ENCODE results near the gene ACVR1B.

ACVR1B gene

GRCh38 chr12:52022841-52023181 is 71.3 kb downstream of the ACVR1B start:
- H3K27me3 ChIP-seq (replicated peaks; ENCODE audit: control insufficient read depth, insufficient read depth, low read length), result no peaks in the 10 kb centered on the region; the same call in 1 of the 2 replicates
- peak overlapping the region; percentile 58 for H3K4me3 ChIP-seq (replicated peaks; ENCODE audit: low read depth, low read length)
- H3K36me3 ChIP-seq (ENCODE audit: control insufficient read depth, insufficient read depth, low read length), result no peaks in the 10 kb centered on the region
- no peak for DNase-seq (ENCODE audit: extremely low read depth, insufficient read length)
- no peak for TF ChIP-seq CTCF (IDR thresholded peaks at IDR 0.05; ENCODE audit: insufficient read depth, low read length, poor library complexity, severe bottlenecking)

GRCh38 chr12:52023182-52023975 is 71.9 kb downstream of the ACVR1B start:
- no peaks in the 10 kb centered on the region; the same call in 1 of the 2 replicates for H3K27me3 ChIP-seq (replicated peaks; ENCODE audit: control insufficient read depth, insufficient read depth, low read length)
- H3K4me3 ChIP-seq (replicated peaks; ENCODE audit: low read depth, low read length), result peak overlapping the region; percentile 58
- TF ChIP-seq CTCF (IDR thresholded peaks at IDR 0.05; ENCODE audit: insufficient read depth, low read length, poor library complexity, severe bottlenecking), result peak; percentile 92
- H3K36me3 ChIP-seq (ENCODE audit: control insufficient read depth, insufficient read depth, low read length), result no peaks in the 10 kb centered on the region
- DNase-seq (ENCODE audit: extremely low read depth, insufficient read length), result peak; percentile 82

GRCh38 chr12:52023976-52024688 is 72.6 kb downstream of the ACVR1B start:
- DNase-seq (ENCODE audit: extremely low read depth, insufficient read length), result no peak
- TF ChIP-seq CTCF (IDR thresholded peaks at IDR 0.05; ENCODE audit: insufficient read depth, low read length, poor library complexity, severe bottlenecking), result no peak
- no peak overlapping the region for H3K4me3 ChIP-seq (replicated peaks; ENCODE audit: low read depth, low read length)

GRCh38 chr12:52024845-52025230 is 73.3 kb downstream of the ACVR1B start:
- TF ChIP-seq CTCF (IDR thresholded peaks at IDR 0.05; ENCODE audit: insufficient read depth, low read length, poor library complexity, severe bottlenecking), result no peak
- no peaks in the 10 kb centered on the region; the same call in 1 of the 2 replicates for H3K27me3 ChIP-seq (replicated peaks; ENCODE audit: control insufficient read depth, insufficient read depth, low read length)
- H3K4me3 ChIP-seq (replicated peaks; ENCODE audit: low read depth, low read length), result no peak overlapping the region
- no peak for DNase-seq (ENCODE audit: extremely low read depth, insufficient read length)
- H3K36me3 ChIP-seq (ENCODE audit: control insufficient read depth, insufficient read depth, low read length), result no peaks in the 10 kb centered on the region

More at GRCh38 chr12:52023976-52024688, 72.6 kb downstream of the ACVR1B start:
- Histone ChIP-seq H3K27me3 (replicated peaks; ENCODE audit: control insufficient read depth, insufficient read depth, low read length) (no peaks in the 10 kb centered on the region; the same call in 1 of the 2 replicates), H3K36me3 (ENCODE audit: control insufficient read depth, insufficient read depth, low read length) (no peaks in the 10 kb centered on the region)

GRCh38 chr12:52026263-52026662 is 74.8 kb downstream of the ACVR1B start:
- no peak for DNase-seq (ENCODE audit: extremely low read depth, insufficient read length)
- Histone ChIP-seq H3K4me3 (replicated peaks; ENCODE audit: low read depth, low read length) (no peak overlapping the region), H3K36me3 (ENCODE audit: control insufficient read depth, insufficient read depth, low read length) (no peaks in the 10 kb centered on the region), H3K27me3 (replicated peaks; ENCODE audit: control insufficient read depth, insufficient read depth, low read length) (no peaks in the 10 kb centered on the region; the same call in 1 of the 2 replicates)
- no peak for TF ChIP-seq CTCF (IDR thresholded peaks at IDR 0.05; ENCODE audit: insufficient read depth, low read length, poor library complexity, severe bottlenecking)

All from GM06990 (cell line).